Activated naive CD8-positive, alpha-beta T cell (primary cell): Measurements from ENCODE around the gene SRP72.

Experiments
- H3K27ac Mint-ChIP-seq: one replicate; pipeline ENCODE4 v1.8.0; 2021; ENCODE audit warnings: mixed read lengths
- H3K27me3 Mint-ChIP-seq: one replicate; pipeline ENCODE4 v1.8.0; 2021; ENCODE audit warnings: mixed read lengths
- H3K36me3 Mint-ChIP-seq: one replicate; pipeline ENCODE4 v1.8.0; 2021; ENCODE audit warnings: mixed read lengths
- H3K4me1 Mint-ChIP-seq: one replicate; pipeline ENCODE4 v1.8.0; 2021; ENCODE audit warnings: low read depth, mixed read lengths
- H3K4me3 Mint-ChIP-seq: one replicate; pipeline ENCODE4 v1.8.0; 2021; ENCODE audit warnings: mild to moderate bottlenecking, mixed read lengths
- H3K9me3 Mint-ChIP-seq: one replicate; pipeline ENCODE4 v1.8.0; 2021; ENCODE audit warnings: low read depth, mixed read lengths

SRP72 gene

GRCh38 chr4:56467284-56468096 lies at the start of gene SRP72:
SRP72 (plus strand) TSS chr4:56467617; CDS start chr4:56467636, 19 bp downstream.
- Mint-ChIP-seq H3K27me3 (no peaks in the 10 kb centered on the region), H3K36me3 (peaks cover 12% of the 10 kb centered on the region), H3K4me3 (peak within 1 kb of the TSS; percentile 98), H3K4me1 (peaks cover 58% of the 10 kb centered on the region), H3K9me3 (no peaks in the 10 kb centered on the region), H3K27ac (peak within 1 kb of the TSS; percentile 96)

GRCh38 chr4:56424176-56424575 lies 43.2 kb upstream of the SRP72 start:
- H3K36me3 Mint-ChIP-seq: no peaks in the 10 kb centered on the region
- no peaks in the 10 kb centered on the region for H3K9me3 Mint-ChIP-seq
- no peak overlapping the region for H3K4me3 Mint-ChIP-seq
- no peaks in the 10 kb centered on the region for H3K27me3 Mint-ChIP-seq
- H3K27ac Mint-ChIP-seq: no peak overlapping the region
- H3K4me1 Mint-ChIP-seq: peaks cover 12% of the 10 kb centered on the region

GRCh38 chr4:56424697-56425514 lies 42.5 kb upstream of the SRP72 start:
- H3K27ac Mint-ChIP-seq: no peak overlapping the region
- H3K9me3 Mint-ChIP-seq: no peaks in the 10 kb centered on the region
- H3K36me3 Mint-ChIP-seq: no peaks in the 10 kb centered on the region
- H3K4me1 Mint-ChIP-seq: peaks cover 18% of the 10 kb centered on the region
- H3K4me3 Mint-ChIP-seq: no peak overlapping the region
- H3K27me3 Mint-ChIP-seq: no peaks in the 10 kb centered on the region

- Mint-ChIP-seq H3K9me3 (no peaks in the 10 kb centered on the region), H3K36me3 (no peaks in the 10 kb centered on the region), H3K4me1 (peaks cover 21% of the 10 kb centered on the region), H3K27ac (no peak overlapping the region), H3K27me3 (no peaks in the 10 kb centered on the region), H3K4me3 (no peak overlapping the region)
Measured at GRCh38 chr4:56425518-56425917, 41.9 kb upstream of the SRP72 start.

- Mint-ChIP-seq H3K4me3 (no peak overlapping the region), H3K4me1 (peaks cover 23% of the 10 kb centered on the region), H3K36me3 (peaks cover 2% of the 10 kb centered on the region), H3K9me3 (no peaks in the 10 kb centered on the region), H3K27me3 (no peaks in the 10 kb centered on the region), H3K27ac (no peak overlapping the region)
Measured at GRCh38 chr4:56426273-56426672, 41.1 kb upstream of the SRP72 start.

GRCh38 chr4:56427179-56427578 lies 40.2 kb upstream of the SRP72 start:
- no peaks in the 10 kb centered on the region for H3K27me3 Mint-ChIP-seq
- no peaks in the 10 kb centered on the region for H3K9me3 Mint-ChIP-seq
- peaks cover 6% of the 10 kb centered on the region for H3K36me3 Mint-ChIP-seq
- H3K4me3 Mint-ChIP-seq: no peak overlapping the region
- H3K4me1 Mint-ChIP-seq: peaks cover 32% of the 10 kb centered on the region
- no peak overlapping the region for H3K27ac Mint-ChIP-seq

- H3K4me1 Mint-ChIP-seq: peaks cover 48% of the 10 kb centered on the region
Measured at GRCh38 chr4:56430203-56430602, 37.2 kb upstream of the SRP72 start.

GRCh38 chr4:56433280-56433679 lies 34.1 kb upstream of the SRP72 start:
- H3K4me3 Mint-ChIP-seq: peak overlapping the region; percentile 99
- peaks cover 14% of the 10 kb centered on the region for H3K36me3 Mint-ChIP-seq

More at GRCh38 chr4:56430203-56430602, 37.2 kb upstream of the SRP72 start:
- Mint-ChIP-seq H3K27ac (no peak overlapping the region), H3K36me3 (peaks cover 10% of the 10 kb centered on the region), H3K4me3 (no peak overlapping the region), H3K9me3 (no peaks in the 10 kb centered on the region), H3K27me3 (no peaks in the 10 kb centered on the region)

GRCh38 chr4:56434599-56435139 lies 32.7 kb upstream of the SRP72 start:
- peak overlapping the region; percentile 97 for H3K27ac Mint-ChIP-seq
- no peaks in the 10 kb centered on the region for H3K27me3 Mint-ChIP-seq
- H3K4me1 Mint-ChIP-seq: peaks cover 52% of the 10 kb centered on the region
- peak overlapping the region; percentile 99 for H3K4me3 Mint-ChIP-seq
- H3K9me3 Mint-ChIP-seq: no peaks in the 10 kb centered on the region
- peaks cover 19% of the 10 kb centered on the region for H3K36me3 Mint-ChIP-seq

More at GRCh38 chr4:56433280-56433679, 34.1 kb upstream of the SRP72 start:
- H3K27ac Mint-ChIP-seq: no peak overlapping the region
- no peaks in the 10 kb centered on the region for H3K27me3 Mint-ChIP-seq
- no peaks in the 10 kb centered on the region for H3K9me3 Mint-ChIP-seq
- peaks cover 53% of the 10 kb centered on the region for H3K4me1 Mint-ChIP-seq

- Mint-ChIP-seq H3K27ac (peak within 1 kb of the TSS; percentile 97), H3K4me1 (peaks cover 54% of the 10 kb centered on the region), H3K4me3 (peak within 1 kb of the TSS; percentile 99), H3K9me3 (no peaks in the 10 kb centered on the region), H3K27me3 (no peaks in the 10 kb centered on the region), H3K36me3 (peaks cover 20% of the 10 kb centered on the region)
Measured at GRCh38 chr4:56435140-56435926, 32.1 kb upstream of the SRP72 start, which contains the start of gene PPAT. PPAT (minus strand) TSS chr4:56435615; CDS start chr4:56435477, 138 bp downstream.

GRCh38 chr4:56438766-56439165 lies 28.7 kb upstream of the SRP72 start:
- Mint-ChIP-seq H3K9me3 (no peaks in the 10 kb centered on the region), H3K36me3 (peaks cover 21% of the 10 kb centered on the region), H3K4me3 (peak overlapping the region; percentile 70), H3K4me1 (peaks cover 48% of the 10 kb centered on the region), H3K27me3 (no peaks in the 10 kb centered on the region), H3K27ac (no peak overlapping the region)

- Mint-ChIP-seq H3K27me3 (no peaks in the 10 kb centered on the region), H3K9me3 (no peaks in the 10 kb centered on the region), H3K4me1 (peaks cover 51% of the 10 kb centered on the region), H3K36me3 (peaks cover 20% of the 10 kb centered on the region), H3K27ac (no peak overlapping the region), H3K4me3 (no peak overlapping the region)
Measured at GRCh38 chr4:56440983-56441382, 26.4 kb upstream of the SRP72 start.

GRCh38 chr4:56444719-56445118 lies 22.7 kb upstream of the SRP72 start:
- Mint-ChIP-seq H3K4me1 (peaks cover 37% of the 10 kb centered on the region), H3K9me3 (no peaks in the 10 kb centered on the region), H3K36me3 (peaks cover 20% of the 10 kb centered on the region), H3K27me3 (no peaks in the 10 kb centered on the region), H3K4me3 (no peak overlapping the region), H3K27ac (no peak overlapping the region)

GRCh38 chr4:56445699-56446098 lies 21.7 kb upstream of the SRP72 start:
- Mint-ChIP-seq H3K36me3 (peaks cover 21% of the 10 kb centered on the region), H3K27ac (no peak overlapping the region), H3K4me3 (no peak overlapping the region), H3K9me3 (no peaks in the 10 kb centered on the region), H3K4me1 (peaks cover 27% of the 10 kb centered on the region), H3K27me3 (no peaks in the 10 kb centered on the region)
